Calu3 (cell line): ENCODE measurements around the gene TMEM39B. TPM values are rescaled to one million over a fixed set of nuclear protein-coding genes. Genes with fewer than 3 reads are reported as not detected.
"Not testable (repeated sequence)": the region's sequence is repeated elsewhere in the genome, so short reads cannot be mapped to it uniquely, and the experiment has no call there.

Source experiments
- BruUV-seq: library from RNA; stranded (reverse); fragments of 400-500 nt; replicated peaks from 2 replicates; lab custom pipeline; 2021; lab: Mats Ljungman, UMichigan
- CTCF ChIA-PET: fragments of 300-600 bp; sonication (Branson Sonifier 250); formaldehyde crosslinking; loops from one replicate; lab custom pipeline; 2022; ENCODE audit warnings: antibody characterized with exemption; lab: Charles Lee
- DNase-seq: peaks from one replicate; pipeline ENCODE4 v3.0.0; 2022
- H3K27ac Mint-ChIP-seq: one replicate; pipeline ENCODE4 v1.8.0; 2022; ENCODE audit warnings: mixed read lengths; ENCODE audit not compliant: unreplicated experiment
- H3K27me3 Mint-ChIP-seq: one replicate; pipeline ENCODE4 v1.8.0; 2022; ENCODE audit warnings: mixed read lengths; ENCODE audit not compliant: unreplicated experiment
- H3K36me3 Mint-ChIP-seq: one replicate; pipeline ENCODE4 v1.8.0; 2022; ENCODE audit warnings: mild to moderate bottlenecking, moderate library complexity, mixed read lengths; ENCODE audit not compliant: insufficient read depth, unreplicated experiment
- H3K4me1 Mint-ChIP-seq: one replicate; pipeline ENCODE4 v1.8.0; 2022; ENCODE audit warnings: mild to moderate bottlenecking, low read depth, mixed read lengths; ENCODE audit not compliant: unreplicated experiment
- H3K4me3 Mint-ChIP-seq: one replicate; pipeline ENCODE4 v1.8.0; 2022; ENCODE audit warnings: mild to moderate bottlenecking, low read depth, moderate library complexity, mixed read lengths; ENCODE audit not compliant: unreplicated experiment
- H3K9me3 Mint-ChIP-seq: one replicate; pipeline ENCODE4 v1.8.0; 2022; ENCODE audit warnings: low read depth, mixed read lengths; ENCODE audit not compliant: unreplicated experiment
- CTCF ChIP-seq: fragments of 200-600 bp; IDR thresholded peaks from one replicate; pipeline ENCODE4 v1.8.0; 2022; ENCODE audit warnings: antibody characterized with exemption; ENCODE audit not compliant: unreplicated experiment
- intact Hi-C: fragments of 100-400 bp; cut with micrococcal nuclease; formaldehyde crosslinking; loops from one replicate; pipeline ENCODE4 v1.10.0; 2022; ENCODE audit not compliant: unreplicated experiment
- total RNA-seq: library from RNA; stranded (reverse); gene quantifications from 2 replicates; pipeline ENCODE4 v1.2.3, GENCODE V29; 2022

TMEM39B gene
- total RNA-seq, 1 experiment from 2014 or later: 19.5 TPM

GRCh38 chr1:32142446-32143301 lies 69.9 kb downstream of the TMEM39B start:
- no TSS peak for BruUV-seq
- Mint-ChIP-seq H3K27ac (no peak overlapping the region), H3K9me3 (no peaks in the 10 kb centered on the region), H3K4me1 (peaks cover 24% of the 10 kb centered on the region), H3K36me3 (peaks cover 11% of the 10 kb centered on the region), H3K27me3 (no peaks in the 10 kb centered on the region), H3K4me3 (no peak overlapping the region)
- DNase-seq: no peak
- CTCF ChIA-PET: interaction anchor here (0.7 kb wide), 2 partner anchors 10 to 11 kb away, joined by 4 to 7 read pairs; no protein-coding TSS in a partner anchor
- intact Hi-C loops: no loop called here
- TF ChIP-seq CTCF: no peak

- CTCF ChIA-PET, H3K4me3 Mint-ChIP-seq, BruUV-seq, H3K27ac Mint-ChIP-seq, H3K27me3 Mint-ChIP-seq, H3K9me3 Mint-ChIP-seq, DNase-seq, intact Hi-C loops: not testable (repeated sequence)
- Mint-ChIP-seq H3K36me3 (peaks cover 11% of the 10 kb centered on the region), H3K4me1 (peaks cover 17% of the 10 kb centered on the region)
These were observed 70.6 kb downstream of the TMEM39B start for GRCh38 chr1:32143302-32143695.

GRCh38 chr1:32144033-32144432 lies 71.3 kb downstream of the TMEM39B start:
- Mint-ChIP-seq H3K9me3 (no peaks in the 10 kb centered on the region), H3K27ac (no peak overlapping the region), H3K36me3 (peaks cover 10% of the 10 kb centered on the region), H3K4me3 (no peak overlapping the region), H3K27me3 (no peaks in the 10 kb centered on the region), H3K4me1 (peaks cover 10% of the 10 kb centered on the region)
- TF ChIP-seq CTCF: no peak
- CTCF ChIA-PET: no interaction called here
- no peak for DNase-seq
- intact Hi-C loops: no loop called here
- no TSS peak for BruUV-seq

GRCh38 chr1:32147799-32148198 lies 75.1 kb downstream of the TMEM39B start:
- CTCF ChIA-PET, DNase-seq, BruUV-seq, H3K27ac Mint-ChIP-seq, H3K27me3 Mint-ChIP-seq, H3K4me3 Mint-ChIP-seq, H3K4me1 Mint-ChIP-seq, H3K9me3 Mint-ChIP-seq, intact Hi-C loops: not testable (repeated sequence)
- H3K36me3 Mint-ChIP-seq: peaks cover 10% of the 10 kb centered on the region

GRCh38 chr1:32150847-32151246 lies 78.1 kb downstream of the TMEM39B start:
- no peak for DNase-seq
- no peaks in the 10 kb centered on the region for H3K4me1 Mint-ChIP-seq
- no peak for TF ChIP-seq CTCF
- no peaks in the 10 kb centered on the region for H3K9me3 Mint-ChIP-seq
- no peaks in the 10 kb centered on the region for H3K27me3 Mint-ChIP-seq
- H3K4me3 Mint-ChIP-seq: no peak overlapping the region
- CTCF ChIA-PET: interaction anchor here (0.7 to 0.9 kb wide), 2 partner anchors 78 to 90 kb away, joined by 3 read pairs; no protein-coding TSS in a partner anchor
- H3K27ac Mint-ChIP-seq: no peak overlapping the region
- peaks cover 16% of the 10 kb centered on the region for H3K36me3 Mint-ChIP-seq
- no TSS peak for BruUV-seq
- intact Hi-C loops: no loop called here
